GM23338 (cell line): ENCODE measurements around the gene BCKDHA. TPM values are rescaled to one million over a fixed set of nuclear protein-coding genes. Genes with fewer than 3 reads are reported as not detected.

Experiments
- ATAC-seq: fragments of 200-7000 bp; cut with Tn5 transposase; 3 replicates; pipeline ENCODE4 v1.9.1; 2020
- DNase-seq: peaks from one replicate; pipeline ENCODE4 v3.0.0-alpha.2; 2015; ENCODE audit warnings: low spot score
- H2AFZ ChIP-seq: fragments of 200-600 bp; sonication (generic); 2 replicates; pipeline ENCODE4 v1.8.0; 2016; ENCODE audit warnings: antibody characterized with exemption, mild to moderate bottlenecking, moderate library complexity
- H3F3A ChIP-seq: fragments of 200-600 bp; sonication (generic); replicated peaks from 2 replicates; pipeline ENCODE4 v1.8.0; 2017; ENCODE audit warnings: antibody characterized with exemption, mixed run types, low read depth
- H3K27ac ChIP-seq: fragments of 200-600 bp; sonication (generic); 2 replicates; pipeline ENCODE4 v1.6.1; 2016; ENCODE audit warnings: low read depth
- H3K27me3 ChIP-seq: fragments of 200-600 bp; sonication (generic); 2 replicates; pipeline ENCODE4 v1.8.0; 2016; ENCODE audit warnings: mild to moderate bottlenecking, mixed run types, moderate library complexity; ENCODE audit not compliant: insufficient read depth
- H3K36me3 ChIP-seq: fragments of 200-600 bp; sonication (generic); 2 replicates; pipeline ENCODE4 v1.8.0; 2016; ENCODE audit warnings: mild to moderate bottlenecking; ENCODE audit not compliant: insufficient read depth
- H3K4me1 ChIP-seq: fragments of 200-600 bp; sonication (generic); 2 replicates; pipeline ENCODE4 v1.8.0; 2016; ENCODE audit warnings: mild to moderate bottlenecking, moderate library complexity; ENCODE audit not compliant: insufficient read depth
- H3K4me2 ChIP-seq: fragments of 200-600 bp; sonication (generic); 2 replicates; pipeline ENCODE4 v1.7.1; 2017; ENCODE audit warnings: mixed run types
- H3K4me3 ChIP-seq: fragments of 200-600 bp; sonication (generic); 2 replicates; pipeline ENCODE4 v1.6.1; 2016; ENCODE audit warnings: mixed run types
- H3K79me2 ChIP-seq: fragments of 200-600 bp; sonication (generic); replicated peaks from 2 replicates; pipeline ENCODE4 v1.8.0; 2017; ENCODE audit warnings: mild to moderate bottlenecking; ENCODE audit not compliant: insufficient read depth
- H3K9me2 ChIP-seq: fragments of 200-600 bp; sonication (generic); 2 replicates; pipeline ENCODE4 v1.8.0; 2017; ENCODE audit not compliant: insufficient read depth
- H4K20me1 ChIP-seq: fragments of 200-600 bp; sonication (generic); replicated peaks from 2 replicates; pipeline ENCODE4 v1.8.0; 2017; ENCODE audit warnings: mild to moderate bottlenecking; ENCODE audit not compliant: insufficient read depth
- H3K27ac Mint-ChIP-seq: 2 replicates; pipeline ENCODE4 v1.8.0; 2020; ENCODE audit warnings: inconsistent platforms, mild to moderate bottlenecking, moderate library complexity, mixed read lengths
- H3K27me3 Mint-ChIP-seq: 3 replicates; pipeline ENCODE4 v1.8.0; 2022; ENCODE audit warnings: low read depth, mild to moderate bottlenecking, moderate library complexity, mixed read lengths, inconsistent platforms; ENCODE audit not compliant: insufficient read depth, poor library complexity
- H3K36me3 Mint-ChIP-seq: 3 replicates; pipeline ENCODE4 v1.8.0; 2021; ENCODE audit warnings: low read depth, mild to moderate bottlenecking, inconsistent platforms, moderate library complexity, mixed read lengths
- H3K4me1 Mint-ChIP-seq: 3 replicates; pipeline ENCODE4 v1.8.0; 2020; ENCODE audit warnings: mild to moderate bottlenecking, inconsistent platforms, mixed read lengths
- H3K4me3 Mint-ChIP-seq: 3 replicates; pipeline ENCODE4 v1.8.0; 2021; ENCODE audit warnings: moderate library complexity, mild to moderate bottlenecking, inconsistent platforms, mixed read lengths
- H3K9me3 Mint-ChIP-seq: 3 replicates; pipeline ENCODE4 v1.8.0; 2020; ENCODE audit warnings: moderate library complexity, mild to moderate bottlenecking, inconsistent platforms, mixed read lengths
- CREB1 ChIP-seq: fragments of 250-450 bp; sonication (Bioruptor Pico); IDR thresholded peaks from 2 replicates; pipeline ENCODE4 v1.5.0; 2020; ENCODE audit warnings: low read depth, mild to moderate bottlenecking, moderate library complexity
- ETS1 ChIP-seq: IDR thresholded peaks from 2 replicates; pipeline ENCODE4 v1.6.1; 2016; ENCODE audit warnings: antibody characterized with exemption
- EZH2 ChIP-seq: fragments of 200-600 bp; sonication (generic); IDR thresholded peaks from one replicate; pipeline ENCODE4 v1.8.0; 2017; ENCODE audit warnings: antibody characterized with exemption, mild to moderate bottlenecking, low read depth; ENCODE audit not compliant: unreplicated experiment
- EZH2phosphoT487 ChIP-seq: fragments of 200-600 bp; sonication (generic); IDR thresholded peaks from one replicate; pipeline ENCODE4 v1.8.1; 2018; ENCODE audit warnings: antibody characterized with exemption; ENCODE audit not compliant: unreplicated experiment
- NANOG ChIP-seq: IDR thresholded peaks from 2 replicates; pipeline ENCODE4 v1.6.1; 2016; ENCODE audit warnings: antibody characterized with exemption, borderline replicate concordance
- POLR2AphosphoS5 ChIP-seq: IDR thresholded peaks from 2 replicates; pipeline ENCODE4 v1.6.1; 2016; ENCODE audit warnings: antibody characterized with exemption, low read depth
- STAT1 ChIP-seq: IDR thresholded peaks from one replicate; pipeline ENCODE4 v1.6.1; 2016; ENCODE audit warnings: antibody characterized with exemption; ENCODE audit not compliant: unreplicated experiment
- ZNF114 ChIP-seq: fragments of 250-450 bp; sonication (Bioruptor Pico); IDR thresholded peaks from 2 replicates; pipeline ENCODE4 v1.5.0; 2020; ENCODE audit warnings: mild to moderate bottlenecking, moderate library complexity
- ZNF331 ChIP-seq: fragments of 250-450 bp; sonication (Bioruptor Pico); IDR thresholded peaks from 2 replicates; pipeline ENCODE4 v1.5.0; 2020; ENCODE audit warnings: low read depth, mild to moderate bottlenecking, moderate library complexity
- polyA plus RNA-seq: library from polyadenylated mRNA; unstranded; fragments of >200 nt; fragmentation: Nextera tagmentation; extraction: Ambion mirVana; gene quantifications from 2 replicates; pipeline ENCODE4 v1.2.1, GENCODE V29; 2016
- total RNA-seq: library from RNA; depleted of rRNA; stranded (reverse); fragments of >200 nt; shearing (Covaris generic); gene quantifications from 2 replicates; pipeline ENCODE4 v1.2.3, GENCODE V29; 2014
- TF ChIP-seq, protein P1 (sequence below): fragments of 250-450 bp; sonication (Bioruptor Pico); IDR thresholded peaks from 2 replicates; pipeline ENCODE4 v1.5.0; 2020; ENCODE audit warnings: mild to moderate bottlenecking, moderate library complexity
- TF ChIP-seq, protein P2 (sequence below), 2 experiments: fragments of 200-600 bp in 1 of 2; sonication (generic) in 1 of 2; conservative IDR thresholded peaks; 2 replicates each; pipeline versions ENCODE4 v1.5.1 to v1.6.1; 2016 to 2017; ENCODE audit warnings: antibody characterized with exemption in 2 of 2, low read depth in 2 of 2, mild to moderate bottlenecking in 2 of 2, moderate library complexity in 1 of 2
- TF ChIP-seq, protein P3 (sequence below): IDR thresholded peaks from one replicate; pipeline ENCODE4 v1.6.1; 2018; ENCODE audit warnings: antibody characterized with exemption; ENCODE audit not compliant: unreplicated experiment

BCKDHA gene
- total and polyA plus RNA-seq, 2 experiments from 2014 or later, result 15.0 to 42.4 TPM

GRCh38 chr19:41428481-41428859, 30.9 kb downstream of the BCKDHA start (continued):
- TF ChIP-seq ZNF331 (CRISPR knock-in tag) (no peak), EZH2phosphoT487 (no peak)

DNA sequence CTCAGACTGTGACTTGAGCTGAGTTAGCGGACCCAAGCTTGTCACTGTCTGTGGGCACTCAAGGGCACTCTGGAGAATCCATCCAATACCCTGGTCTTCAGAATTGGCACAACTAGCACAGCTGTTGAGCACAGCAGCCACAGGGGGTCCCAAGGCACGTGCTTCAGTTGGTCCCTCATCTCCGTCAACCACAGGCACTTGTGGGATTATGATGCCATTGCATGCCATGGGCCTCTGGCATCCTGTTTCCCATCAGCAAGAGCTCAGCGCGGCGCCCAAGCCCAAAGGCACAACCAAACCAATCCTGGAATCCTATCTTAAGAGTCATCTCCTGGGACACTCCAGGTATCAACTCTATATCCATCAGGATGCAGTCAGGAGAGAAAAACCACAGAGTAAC, 33.3 kb downstream of the BCKDHA start:
- H3K36me3 Mint-ChIP-seq, result peaks cover 28% of the 10 kb centered on the region
- H3K4me1 Mint-ChIP-seq, result peaks cover 18% of the 10 kb centered on the region
- H3K27ac Mint-ChIP-seq, result no peak overlapping the region
- no peak overlapping the region for H3K4me3 Mint-ChIP-seq
- H3K4me2 ChIP-seq, result no peak overlapping the region
- H3K9me3 Mint-ChIP-seq, result no peaks in the 10 kb centered on the region; the same call in 2 of the 3 replicates
- no peaks in the 10 kb centered on the region; the same call in 1 of the 2 replicates for H4K20me1 ChIP-seq
- H3K4me3 ChIP-seq, result no peak overlapping the region
- H3K27me3 ChIP-seq, result no peaks in the 10 kb centered on the region
- peaks cover 15% of the 10 kb centered on the region for H3K27me3 Mint-ChIP-seq
- no peaks in the 10 kb centered on the region for H3K36me3 ChIP-seq
- ATAC-seq, result no peak
- peaks cover 12% of the 10 kb centered on the region for H3K4me1 ChIP-seq
- no peak for DNase-seq
- H3K79me2 ChIP-seq, result no peaks in the 10 kb centered on the region
- 0 out of 2 replicates have a peak, but pooled peaks cover 10% of the 10 kb centered on the region for H3F3A ChIP-seq
- H3K9me2 ChIP-seq, result no peaks in the 10 kb centered on the region
- H2AFZ ChIP-seq, result no peak overlapping the region
- TF ChIP-seq ZNF331 (CRISPR knock-in tag), result no peak
- TF ChIP-seq, protein P1, sequence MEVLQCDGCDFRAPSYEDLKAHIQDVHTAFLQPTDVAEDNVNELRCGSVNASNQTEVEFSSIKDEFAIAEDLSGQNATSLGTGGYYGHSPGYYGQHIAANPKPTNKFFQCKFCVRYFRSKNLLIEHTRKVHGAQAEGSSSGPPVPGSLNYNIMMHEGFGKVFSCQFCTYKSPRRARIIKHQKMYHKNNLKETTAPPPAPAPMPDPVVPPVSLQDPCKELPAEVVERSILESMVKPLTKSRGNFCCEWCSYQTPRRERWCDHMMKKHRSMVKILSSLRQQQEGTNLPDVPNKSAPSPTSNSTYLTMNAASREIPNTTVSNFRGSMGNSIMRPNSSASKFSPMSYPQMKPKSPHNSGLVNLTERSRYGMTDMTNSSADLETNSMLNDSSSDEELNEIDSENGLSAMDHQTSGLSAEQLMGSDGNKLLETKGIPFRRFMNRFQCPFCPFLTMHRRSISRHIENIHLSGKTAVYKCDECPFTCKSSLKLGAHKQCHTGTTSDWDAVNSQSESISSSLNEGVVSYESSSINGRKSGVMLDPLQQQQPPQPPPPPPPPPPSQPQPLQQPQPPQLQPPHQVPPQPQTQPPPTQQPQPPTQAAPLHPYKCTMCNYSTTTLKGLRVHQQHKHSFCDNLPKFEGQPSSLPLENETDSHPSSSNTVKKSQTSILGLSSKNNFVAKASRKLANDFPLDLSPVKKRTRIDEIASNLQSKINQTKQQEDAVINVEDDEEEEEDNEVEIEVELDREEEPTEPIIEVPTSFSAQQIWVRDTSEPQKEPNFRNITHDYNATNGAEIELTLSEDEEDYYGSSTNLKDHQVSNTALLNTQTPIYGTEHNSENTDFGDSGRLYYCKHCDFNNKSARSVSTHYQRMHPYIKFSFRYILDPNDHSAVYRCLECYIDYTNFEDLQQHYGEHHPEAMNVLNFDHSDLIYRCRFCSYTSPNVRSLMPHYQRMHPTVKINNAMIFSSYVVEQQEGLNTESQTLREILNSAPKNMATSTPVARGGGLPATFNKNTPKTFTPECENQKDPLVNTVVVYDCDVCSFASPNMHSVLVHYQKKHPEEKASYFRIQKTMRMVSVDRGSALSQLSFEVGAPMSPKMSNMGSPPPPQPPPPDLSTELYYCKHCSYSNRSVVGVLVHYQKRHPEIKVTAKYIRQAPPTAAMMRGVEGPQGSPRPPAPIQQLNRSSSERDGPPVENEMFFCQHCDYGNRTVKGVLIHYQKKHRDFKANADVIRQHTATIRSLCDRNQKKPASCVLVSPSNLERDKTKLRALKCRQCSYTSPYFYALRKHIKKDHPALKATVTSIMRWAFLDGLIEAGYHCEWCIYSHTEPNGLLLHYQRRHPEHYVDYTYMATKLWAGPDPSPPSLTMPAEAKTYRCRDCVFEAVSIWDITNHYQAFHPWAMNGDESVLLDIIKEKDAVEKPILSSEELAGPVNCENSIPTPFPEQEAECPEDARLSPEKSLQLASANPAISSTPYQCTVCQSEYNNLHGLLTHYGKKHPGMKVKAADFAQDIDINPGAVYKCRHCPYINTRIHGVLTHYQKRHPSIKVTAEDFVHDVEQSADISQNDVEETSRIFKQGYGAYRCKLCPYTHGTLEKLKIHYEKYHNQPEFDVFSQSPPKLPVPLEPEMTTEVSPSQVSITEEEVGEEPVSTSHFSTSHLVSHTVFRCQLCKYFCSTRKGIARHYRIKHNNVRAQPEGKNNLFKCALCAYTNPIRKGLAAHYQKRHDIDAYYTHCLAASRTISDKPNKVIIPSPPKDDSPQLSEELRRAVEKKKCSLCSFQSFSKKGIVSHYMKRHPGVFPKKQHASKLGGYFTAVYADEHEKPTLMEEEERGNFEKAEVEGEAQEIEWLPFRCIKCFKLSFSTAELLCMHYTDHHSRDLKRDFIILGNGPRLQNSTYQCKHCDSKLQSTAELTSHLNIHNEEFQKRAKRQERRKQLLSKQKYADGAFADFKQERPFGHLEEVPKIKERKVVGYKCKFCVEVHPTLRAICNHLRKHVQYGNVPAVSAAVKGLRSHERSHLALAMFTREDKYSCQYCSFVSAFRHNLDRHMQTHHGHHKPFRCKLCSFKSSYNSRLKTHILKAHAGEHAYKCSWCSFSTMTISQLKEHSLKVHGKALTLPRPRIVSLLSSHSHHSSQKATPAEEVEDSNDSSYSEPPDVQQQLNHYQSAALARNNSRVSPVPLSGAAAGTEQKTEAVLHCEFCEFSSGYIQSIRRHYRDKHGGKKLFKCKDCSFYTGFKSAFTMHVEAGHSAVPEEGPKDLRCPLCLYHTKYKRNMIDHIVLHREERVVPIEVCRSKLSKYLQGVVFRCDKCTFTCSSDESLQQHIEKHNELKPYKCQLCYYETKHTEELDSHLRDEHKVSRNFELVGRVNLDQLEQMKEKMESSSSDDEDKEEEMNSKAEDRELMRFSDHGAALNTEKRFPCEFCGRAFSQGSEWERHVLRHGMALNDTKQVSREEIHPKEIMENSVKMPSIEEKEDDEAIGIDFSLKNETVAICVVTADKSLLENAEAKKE (CRISPR knock-in tag), result no peak
- no peak for TF ChIP-seq ZNF114
- TF ChIP-seq STAT1, result no peak
- TF ChIP-seq ETS1, result no peak
- TF ChIP-seq, protein P2, sequence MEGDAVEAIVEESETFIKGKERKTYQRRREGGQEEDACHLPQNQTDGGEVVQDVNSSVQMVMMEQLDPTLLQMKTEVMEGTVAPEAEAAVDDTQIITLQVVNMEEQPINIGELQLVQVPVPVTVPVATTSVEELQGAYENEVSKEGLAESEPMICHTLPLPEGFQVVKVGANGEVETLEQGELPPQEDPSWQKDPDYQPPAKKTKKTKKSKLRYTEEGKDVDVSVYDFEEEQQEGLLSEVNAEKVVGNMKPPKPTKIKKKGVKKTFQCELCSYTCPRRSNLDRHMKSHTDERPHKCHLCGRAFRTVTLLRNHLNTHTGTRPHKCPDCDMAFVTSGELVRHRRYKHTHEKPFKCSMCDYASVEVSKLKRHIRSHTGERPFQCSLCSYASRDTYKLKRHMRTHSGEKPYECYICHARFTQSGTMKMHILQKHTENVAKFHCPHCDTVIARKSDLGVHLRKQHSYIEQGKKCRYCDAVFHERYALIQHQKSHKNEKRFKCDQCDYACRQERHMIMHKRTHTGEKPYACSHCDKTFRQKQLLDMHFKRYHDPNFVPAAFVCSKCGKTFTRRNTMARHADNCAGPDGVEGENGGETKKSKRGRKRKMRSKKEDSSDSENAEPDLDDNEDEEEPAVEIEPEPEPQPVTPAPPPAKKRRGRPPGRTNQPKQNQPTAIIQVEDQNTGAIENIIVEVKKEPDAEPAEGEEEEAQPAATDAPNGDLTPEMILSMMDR (conservative IDR thresholded peaks at IDR 0.05; ENCODE audit: low read depth in 2 of 2), result no peak
- TF ChIP-seq, protein P3, sequence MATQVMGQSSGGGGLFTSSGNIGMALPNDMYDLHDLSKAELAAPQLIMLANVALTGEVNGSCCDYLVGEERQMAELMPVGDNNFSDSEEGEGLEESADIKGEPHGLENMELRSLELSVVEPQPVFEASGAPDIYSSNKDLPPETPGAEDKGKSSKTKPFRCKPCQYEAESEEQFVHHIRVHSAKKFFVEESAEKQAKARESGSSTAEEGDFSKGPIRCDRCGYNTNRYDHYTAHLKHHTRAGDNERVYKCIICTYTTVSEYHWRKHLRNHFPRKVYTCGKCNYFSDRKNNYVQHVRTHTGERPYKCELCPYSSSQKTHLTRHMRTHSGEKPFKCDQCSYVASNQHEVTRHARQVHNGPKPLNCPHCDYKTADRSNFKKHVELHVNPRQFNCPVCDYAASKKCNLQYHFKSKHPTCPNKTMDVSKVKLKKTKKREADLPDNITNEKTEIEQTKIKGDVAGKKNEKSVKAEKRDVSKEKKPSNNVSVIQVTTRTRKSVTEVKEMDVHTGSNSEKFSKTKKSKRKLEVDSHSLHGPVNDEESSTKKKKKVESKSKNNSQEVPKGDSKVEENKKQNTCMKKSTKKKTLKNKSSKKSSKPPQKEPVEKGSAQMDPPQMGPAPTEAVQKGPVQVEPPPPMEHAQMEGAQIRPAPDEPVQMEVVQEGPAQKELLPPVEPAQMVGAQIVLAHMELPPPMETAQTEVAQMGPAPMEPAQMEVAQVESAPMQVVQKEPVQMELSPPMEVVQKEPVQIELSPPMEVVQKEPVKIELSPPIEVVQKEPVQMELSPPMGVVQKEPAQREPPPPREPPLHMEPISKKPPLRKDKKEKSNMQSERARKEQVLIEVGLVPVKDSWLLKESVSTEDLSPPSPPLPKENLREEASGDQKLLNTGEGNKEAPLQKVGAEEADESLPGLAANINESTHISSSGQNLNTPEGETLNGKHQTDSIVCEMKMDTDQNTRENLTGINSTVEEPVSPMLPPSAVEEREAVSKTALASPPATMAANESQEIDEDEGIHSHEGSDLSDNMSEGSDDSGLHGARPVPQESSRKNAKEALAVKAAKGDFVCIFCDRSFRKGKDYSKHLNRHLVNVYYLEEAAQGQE, result no peak
- TF ChIP-seq CREB1 (CRISPR knock-in tag), result no peak
- no peak for TF ChIP-seq NANOG
- TF ChIP-seq POLR2AphosphoS5, result no peak
- TF ChIP-seq EZH2, result no peak
- no peak overlapping the region for H3K27ac ChIP-seq
